Glutamatergic neuron (in vitro differentiated cells): ENCODE data around the gene NPHP4. TPM values are rescaled to one million over a fixed set of nuclear protein-coding genes. Genes with fewer than 3 reads are reported as not detected.

ENCODE experiments used
- DNase-seq: peaks from one replicate; pipeline ENCODE4 v3.0.0; 2022
- H3K27ac Mint-ChIP-seq: one replicate; pipeline ENCODE4 v1.8.0; 2020; ENCODE audit warnings: mild to moderate bottlenecking, mixed read lengths, inconsistent platforms; ENCODE audit not compliant: unreplicated experiment
- H3K27me3 Mint-ChIP-seq: one replicate; pipeline ENCODE4 v1.8.0; 2020; ENCODE audit warnings: mild to moderate bottlenecking, moderate library complexity, mixed read lengths, inconsistent platforms; ENCODE audit not compliant: unreplicated experiment
- H3K36me3 Mint-ChIP-seq: one replicate; pipeline ENCODE4 v1.8.0; 2020; ENCODE audit warnings: mild to moderate bottlenecking, mixed read lengths, inconsistent platforms; ENCODE audit not compliant: unreplicated experiment
- H3K4me1 Mint-ChIP-seq: one replicate; pipeline ENCODE4 v1.8.0; 2020; ENCODE audit warnings: mild to moderate bottlenecking, low read depth, mixed read lengths, inconsistent platforms; ENCODE audit not compliant: unreplicated experiment
- H3K4me3 Mint-ChIP-seq: one replicate; pipeline ENCODE4 v1.8.0; 2020; ENCODE audit warnings: mild to moderate bottlenecking, mixed read lengths, inconsistent platforms; ENCODE audit not compliant: unreplicated experiment
- H3K9me3 Mint-ChIP-seq: one replicate; pipeline ENCODE4 v1.8.0; 2020; ENCODE audit warnings: mild to moderate bottlenecking, moderate library complexity, mixed read lengths, inconsistent platforms; ENCODE audit not compliant: unreplicated experiment
- CTCF ChIP-seq: fragments of 200-600 bp; sonication (generic); IDR thresholded peaks from one replicate; pipeline ENCODE4 v1.5.0; 2021; ENCODE audit not compliant: partially characterized antibody, unreplicated experiment
- total RNA-seq: library from RNA; stranded (reverse); fragmentation: NEBNext Ultra II Directional; extraction: Animal tissue kit (Norgen Biotek cat#: 25700); gene quantifications from one replicate; pipeline ENCODE4 v1.2.1, GENCODE V29; 2021; ENCODE audit not compliant: unreplicated experiment

Gene NPHP4
- total RNA-seq, 1 donor from 2014 or later = 28.4 TPM

- peaks cover 13% of the 10 kb centered on the region for H3K27me3 Mint-ChIP-seq
- H3K27ac Mint-ChIP-seq = no peak overlapping the region
- peaks cover 8% of the 10 kb centered on the region for H3K4me1 Mint-ChIP-seq
- H3K9me3 Mint-ChIP-seq = peaks cover 8% of the 10 kb centered on the region
- H3K4me3 Mint-ChIP-seq = peak overlapping the region; percentile 91
- TF ChIP-seq CTCF = no peak
- peak; percentile 27 for DNase-seq
- no peaks in the 10 kb centered on the region for H3K36me3 Mint-ChIP-seq
Measured at GRCh38 chr1:5993556-5994491, 1.6 kb upstream of the NPHP4 start.

- H3K4me1 Mint-ChIP-seq = peaks cover 8% of the 10 kb centered on the region
- peak overlapping the region; percentile 91 for H3K4me3 Mint-ChIP-seq
- no peaks in the 10 kb centered on the region for H3K36me3 Mint-ChIP-seq
- peak; percentile 60 for DNase-seq
- peaks cover 11% of the 10 kb centered on the region for H3K27me3 Mint-ChIP-seq
- peak overlapping the region; percentile 72 for H3K27ac Mint-ChIP-seq
- peaks cover 8% of the 10 kb centered on the region for H3K9me3 Mint-ChIP-seq
- no peak for TF ChIP-seq CTCF
Measured at GRCh38 chr1:5992814-5993555, 760 bp upstream of the NPHP4 start.

DNA sequence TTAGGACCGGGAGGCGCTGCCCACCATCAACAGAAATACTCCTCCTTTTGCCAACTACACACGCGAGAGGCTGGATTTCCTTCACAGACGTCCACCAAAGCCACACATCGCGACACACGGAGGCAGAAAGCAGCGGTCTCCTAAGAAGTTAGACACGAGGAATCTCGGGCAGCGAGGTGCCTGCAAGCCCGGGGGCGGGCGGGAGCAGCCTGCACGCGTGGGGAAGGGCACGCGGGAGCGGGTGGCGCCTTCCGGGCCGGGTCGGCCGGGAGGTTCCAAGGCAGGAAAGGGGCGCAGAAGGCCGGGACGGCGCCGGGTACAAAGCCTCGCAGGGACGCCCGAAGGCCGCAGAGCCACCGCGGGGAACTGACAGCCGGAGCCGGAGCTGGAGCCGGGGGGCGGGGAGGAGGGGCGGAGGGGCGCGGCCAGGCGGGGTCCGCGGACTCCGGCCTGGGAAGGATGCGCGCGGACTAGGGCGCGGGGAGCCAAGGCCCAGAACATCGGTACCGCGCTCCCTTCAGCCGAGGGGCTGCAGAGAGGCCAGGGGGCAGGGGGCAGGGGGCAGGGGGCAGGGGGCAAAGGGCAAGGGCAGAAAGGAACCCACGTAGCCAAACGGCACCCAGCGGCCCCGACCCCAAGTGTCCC lies 722 bp downstream of the NPHP4 start:
- H3K9me3 Mint-ChIP-seq = peaks cover 4% of the 10 kb centered on the region
- H3K4me3 Mint-ChIP-seq = peak overlapping the region; percentile 86
- DNase-seq = peak; percentile 80
- H3K27ac Mint-ChIP-seq = no peak overlapping the region
- TF ChIP-seq CTCF = no peak
- H3K36me3 Mint-ChIP-seq = no peaks in the 10 kb centered on the region
- H3K27me3 Mint-ChIP-seq = peaks cover 11% of the 10 kb centered on the region
- H3K4me1 Mint-ChIP-seq = peaks cover 8% of the 10 kb centered on the region

DNA sequence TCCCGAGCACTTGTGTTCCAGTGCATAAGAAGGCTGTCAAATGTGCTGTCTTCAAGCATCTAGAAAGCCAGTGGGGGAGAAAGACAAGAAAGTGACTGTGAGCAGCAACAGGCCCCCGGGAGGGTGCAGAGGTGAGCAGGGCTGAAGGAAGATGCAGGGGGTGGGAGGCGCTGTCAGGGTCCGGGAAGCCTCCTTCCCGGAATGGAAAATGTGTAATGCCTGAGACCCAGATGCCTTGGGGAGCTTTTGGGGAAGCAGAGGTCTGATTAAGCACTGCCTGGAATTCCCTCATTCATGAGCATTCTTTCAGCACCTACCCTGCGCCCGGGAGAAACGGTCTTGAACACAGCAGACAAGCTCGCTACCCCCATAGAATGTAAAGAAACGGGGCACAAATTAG lies 1.3 kb downstream of the NPHP4 start:
- Mint-ChIP-seq H3K4me1 (peaks cover 8% of the 10 kb centered on the region), H3K9me3 (peaks cover 4% of the 10 kb centered on the region), H3K36me3 (no peaks in the 10 kb centered on the region), H3K27me3 (peaks cover 9% of the 10 kb centered on the region), H3K27ac (no peak overlapping the region), H3K4me3 (peak overlapping the region; percentile 86)
- no peak for DNase-seq
- no peak for TF ChIP-seq CTCF
